Dendritic cell treated with granulocyte-macrophage colony-stimulating factor and Interleukin-4, amounts not matched to agents 40 ng/mL and 50 ng/mL, for 4 days (primary cell): ENCODE results near the gene OTX2.

ENCODE experiments used
- H3K27ac Mint-ChIP-seq: one replicate; pipeline ENCODE4 v1.8.0; 2022; ENCODE audit warnings: mild to moderate bottlenecking, mixed read lengths
- H3K27me3 Mint-ChIP-seq: one replicate; pipeline ENCODE4 v1.8.0; 2022; ENCODE audit warnings: mild to moderate bottlenecking, mixed read lengths
- H3K36me3 Mint-ChIP-seq: one replicate; pipeline ENCODE4 v1.8.0; 2022; ENCODE audit warnings: low read depth, mixed read lengths
- H3K4me1 Mint-ChIP-seq: one replicate; pipeline ENCODE4 v1.8.0; 2022; ENCODE audit warnings: low read depth, mixed read lengths
- H3K4me3 Mint-ChIP-seq: one replicate; pipeline ENCODE4 v1.8.0; 2022; ENCODE audit warnings: mild to moderate bottlenecking, moderate library complexity, mixed read lengths
- H3K9me3 Mint-ChIP-seq: one replicate; pipeline ENCODE4 v1.8.0; 2022; ENCODE audit warnings: mixed read lengths
- intact Hi-C: fragments of 100-400 bp; cut with micrococcal nuclease; formaldehyde crosslinking; loops from one replicate; pipeline ENCODE4 v1.15.0; 2022

Gene OTX2

GRCh38 chr14:56795284-56795622, 15.0 kb downstream of the OTX2 start:
- Mint-ChIP-seq H3K27me3 (peaks cover 84% of the 10 kb centered on the region), H3K9me3 (no peaks in the 10 kb centered on the region), H3K4me1 (no peaks in the 10 kb centered on the region), H3K27ac (no peak overlapping the region), H3K4me3 (no peak overlapping the region), H3K36me3 (no peaks in the 10 kb centered on the region)
- intact Hi-C loops: no loop called here

- no peak overlapping the region for H3K4me3 Mint-ChIP-seq
- peaks cover 80% of the 10 kb centered on the region for H3K27me3 Mint-ChIP-seq
- intact Hi-C loops: no loop called here
Measured at GRCh38 chr14:56794557-56795283, 15.6 kb downstream of the OTX2 start.

DNA sequence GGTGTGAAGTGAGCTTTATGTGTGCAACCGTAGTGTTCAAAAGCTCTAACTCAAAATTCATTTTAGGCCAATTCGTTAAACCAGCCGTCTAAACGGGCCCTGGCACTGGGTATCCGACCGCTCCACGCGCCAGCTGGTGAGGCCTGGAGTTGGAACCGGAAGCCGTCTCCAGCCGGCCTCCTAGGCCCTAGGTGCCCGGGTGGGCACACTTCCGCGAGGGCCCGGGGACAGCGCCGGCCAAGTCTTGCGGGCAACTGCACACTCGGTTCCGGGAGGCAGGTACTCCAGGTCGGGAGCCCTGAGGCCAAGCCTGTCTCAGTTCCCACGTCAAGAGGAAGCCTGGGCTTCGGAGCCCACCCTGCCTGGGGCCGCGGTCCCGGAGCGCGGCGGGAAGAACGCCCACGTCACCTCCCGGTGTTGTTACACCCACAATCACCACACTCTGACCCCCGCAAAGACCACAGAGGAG, 16.2 kb downstream of the OTX2 start:
- Mint-ChIP-seq H3K27me3 (peaks cover 75% of the 10 kb centered on the region), H3K36me3 (no peaks in the 10 kb centered on the region), H3K27ac (no peak overlapping the region), H3K4me3 (no peak overlapping the region), H3K9me3 (no peaks in the 10 kb centered on the region), H3K4me1 (no peaks in the 10 kb centered on the region)
- intact Hi-C loops: no loop called here

More at GRCh38 chr14:56794557-56795283, 15.6 kb downstream of the OTX2 start:
- Mint-ChIP-seq H3K36me3 (no peaks in the 10 kb centered on the region), H3K4me1 (no peaks in the 10 kb centered on the region), H3K27ac (no peak overlapping the region), H3K9me3 (no peaks in the 10 kb centered on the region)

DNA sequence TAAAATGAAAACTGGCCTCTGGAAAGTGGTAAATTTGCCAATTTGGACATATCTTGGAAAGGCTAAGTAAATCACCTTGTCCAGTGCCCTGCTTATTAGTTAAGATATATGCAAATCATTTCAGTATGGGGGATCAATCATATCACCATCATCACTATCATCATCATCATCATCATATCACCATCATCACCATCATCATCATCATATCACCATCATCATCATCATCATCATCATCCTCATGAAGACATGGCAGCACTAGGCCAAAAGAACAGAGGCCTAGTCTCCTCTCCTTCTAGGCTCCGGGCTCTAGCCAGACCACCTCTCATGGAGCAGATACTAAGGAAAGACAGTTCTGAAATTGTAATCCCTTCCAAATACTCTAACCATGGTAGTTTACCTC, 20.3 kb downstream of the OTX2 start:
- Mint-ChIP-seq H3K27me3 (peaks cover 42% of the 10 kb centered on the region), H3K9me3 (no peaks in the 10 kb centered on the region), H3K36me3 (no peaks in the 10 kb centered on the region), H3K4me3 (no peak overlapping the region), H3K4me1 (no peaks in the 10 kb centered on the region), H3K27ac (no peak overlapping the region)
- intact Hi-C loops: no loop called here

- peaks cover 19% of the 10 kb centered on the region for H3K27me3 Mint-ChIP-seq
- no peaks in the 10 kb centered on the region for H3K4me1 Mint-ChIP-seq
- H3K27ac Mint-ChIP-seq: no peak overlapping the region
- no peaks in the 10 kb centered on the region for H3K36me3 Mint-ChIP-seq
- intact Hi-C loops: no loop called here
- no peaks in the 10 kb centered on the region for H3K9me3 Mint-ChIP-seq
- H3K4me3 Mint-ChIP-seq: no peak overlapping the region
Measured at GRCh38 chr14:56787530-56787929, 22.7 kb downstream of the OTX2 start.

- intact Hi-C loops: no loop called here
- Mint-ChIP-seq H3K27ac (no peak overlapping the region), H3K9me3 (no peaks in the 10 kb centered on the region), H3K36me3 (no peaks in the 10 kb centered on the region), H3K4me3 (no peak overlapping the region), H3K4me1 (no peaks in the 10 kb centered on the region), H3K27me3 (peaks cover 5% of the 10 kb centered on the region)
Measured at GRCh38 chr14:56782711-56783110, 27.6 kb downstream of the OTX2 start.

GRCh38 chr14:56774503-56774902, 35.8 kb downstream of the OTX2 start:
- intact Hi-C loops: no loop called here
- Mint-ChIP-seq H3K4me1 (no peaks in the 10 kb centered on the region), H3K27ac (no peak overlapping the region)

DNA sequence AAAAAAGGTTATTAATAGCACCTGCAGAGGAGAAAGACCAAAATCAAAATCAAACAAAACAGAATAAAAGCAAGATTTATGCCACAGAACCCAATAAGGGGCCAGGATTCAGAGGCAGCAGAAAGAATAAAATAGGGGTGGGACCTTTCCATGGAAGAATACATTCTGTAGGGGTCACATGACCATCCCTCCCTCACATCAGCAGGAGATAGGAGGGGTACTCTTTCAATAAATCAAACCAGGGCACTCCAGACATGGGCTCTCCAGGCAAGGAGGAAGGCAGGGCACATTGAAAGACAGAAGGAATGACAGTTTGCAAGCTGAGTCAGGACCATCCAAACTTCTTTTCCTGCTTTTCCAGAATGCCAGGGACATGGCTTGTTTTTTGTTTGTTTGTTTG, 39.8 kb downstream of the OTX2 start:
- peaks cover 3% of the 10 kb centered on the region for H3K27me3 Mint-ChIP-seq
- H3K27ac Mint-ChIP-seq: no peak overlapping the region
- intact Hi-C loops: no loop called here

More at GRCh38 chr14:56774503-56774902, 35.8 kb downstream of the OTX2 start:
- Mint-ChIP-seq H3K36me3 (no peaks in the 10 kb centered on the region), H3K27me3 (peaks cover 3% of the 10 kb centered on the region), H3K9me3 (no peaks in the 10 kb centered on the region), H3K4me3 (no peak overlapping the region)

DNA sequence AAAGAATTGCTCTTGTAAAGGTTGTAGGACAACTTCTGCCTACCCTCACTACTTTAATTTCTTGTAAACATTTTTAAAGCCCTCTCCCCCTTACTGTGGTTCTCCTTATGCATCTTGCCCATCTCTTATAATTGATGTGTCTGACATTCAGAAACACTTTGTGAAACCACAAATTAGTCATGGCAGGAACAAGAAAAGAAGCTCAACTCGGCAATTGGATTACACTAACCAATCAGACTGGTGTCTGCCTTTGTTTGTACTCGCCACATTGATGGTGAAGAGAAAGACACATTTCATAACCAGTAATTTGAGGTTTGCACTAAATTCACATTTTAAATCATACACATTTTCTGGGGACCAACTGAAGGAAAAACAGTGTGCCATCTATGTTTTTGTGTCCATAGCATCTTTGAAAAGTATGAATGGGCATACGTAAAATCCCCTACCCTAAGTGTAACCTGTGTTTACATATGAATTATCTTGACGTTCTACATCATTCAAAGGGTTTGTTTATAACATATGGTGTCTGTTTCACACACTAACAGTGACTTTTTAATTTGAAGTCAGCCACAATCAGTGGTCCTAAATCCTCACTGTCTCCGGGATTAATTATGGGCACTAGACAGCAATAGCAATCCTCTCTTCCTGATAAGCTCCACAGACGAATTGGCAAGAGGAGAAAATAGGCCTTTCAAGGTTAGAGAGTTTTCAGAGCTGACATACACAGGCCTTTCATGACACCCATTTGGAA, 49.9 kb downstream of the OTX2 start:
- peaks cover 3% of the 10 kb centered on the region for H3K27me3 Mint-ChIP-seq
- intact Hi-C loops: no loop called here
- H3K36me3 Mint-ChIP-seq: no peaks in the 10 kb centered on the region

More for the DNA sequence above, 39.8 kb downstream of the OTX2 start:
- Mint-ChIP-seq H3K9me3 (no peaks in the 10 kb centered on the region), H3K4me1 (no peaks in the 10 kb centered on the region), H3K36me3 (no peaks in the 10 kb centered on the region), H3K4me3 (no peak overlapping the region)

DNA sequence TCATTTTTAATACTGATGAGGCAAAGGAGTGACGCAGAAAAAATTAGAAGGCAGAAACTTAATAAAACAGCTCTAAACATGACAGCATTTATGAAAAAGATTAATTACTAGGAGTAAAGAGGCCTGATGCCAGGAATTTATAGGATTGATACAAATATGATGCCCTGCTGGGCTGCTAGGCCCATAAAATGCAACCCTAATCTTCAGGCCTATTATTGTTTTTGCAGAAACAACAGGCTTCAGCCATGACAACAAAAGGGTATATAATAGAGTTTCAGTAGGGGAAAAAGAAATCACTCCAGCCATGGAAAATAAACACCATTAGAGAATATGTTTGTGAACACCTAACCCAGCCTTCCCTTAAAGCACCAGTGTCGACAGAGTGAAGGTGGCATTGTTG, 50.6 kb downstream of the OTX2 start:
- no peak overlapping the region for H3K27ac Mint-ChIP-seq
- no peaks in the 10 kb centered on the region for H3K9me3 Mint-ChIP-seq
- H3K4me3 Mint-ChIP-seq: no peak overlapping the region
- no peaks in the 10 kb centered on the region for H3K4me1 Mint-ChIP-seq
- H3K27me3 Mint-ChIP-seq: peaks cover 3% of the 10 kb centered on the region
- H3K36me3 Mint-ChIP-seq: no peaks in the 10 kb centered on the region
- intact Hi-C loops: no loop called here

More for the DNA sequence above, 49.9 kb downstream of the OTX2 start:
- no peak overlapping the region for H3K27ac Mint-ChIP-seq
- no peak overlapping the region for H3K4me3 Mint-ChIP-seq
- no peaks in the 10 kb centered on the region for H3K4me1 Mint-ChIP-seq
- H3K9me3 Mint-ChIP-seq: no peaks in the 10 kb centered on the region

GRCh38 chr14:56759094-56759493, 51.2 kb downstream of the OTX2 start:
- no peaks in the 10 kb centered on the region for H3K4me1 Mint-ChIP-seq
- intact Hi-C loops: no loop called here
- H3K27me3 Mint-ChIP-seq: peaks cover 3% of the 10 kb centered on the region
- no peaks in the 10 kb centered on the region for H3K36me3 Mint-ChIP-seq
- no peak overlapping the region for H3K4me3 Mint-ChIP-seq
- no peak overlapping the region for H3K27ac Mint-ChIP-seq
- H3K9me3 Mint-ChIP-seq: no peaks in the 10 kb centered on the region

- intact Hi-C loops: no loop called here
- Mint-ChIP-seq H3K9me3 (no peaks in the 10 kb centered on the region), H3K36me3 (no peaks in the 10 kb centered on the region), H3K4me3 (no peak overlapping the region), H3K27me3 (peaks cover 3% of the 10 kb centered on the region), H3K4me1 (no peaks in the 10 kb centered on the region), H3K27ac (no peak overlapping the region)
Measured at GRCh38 chr14:56754921-56755320, 55.4 kb downstream of the OTX2 start.

DNA sequence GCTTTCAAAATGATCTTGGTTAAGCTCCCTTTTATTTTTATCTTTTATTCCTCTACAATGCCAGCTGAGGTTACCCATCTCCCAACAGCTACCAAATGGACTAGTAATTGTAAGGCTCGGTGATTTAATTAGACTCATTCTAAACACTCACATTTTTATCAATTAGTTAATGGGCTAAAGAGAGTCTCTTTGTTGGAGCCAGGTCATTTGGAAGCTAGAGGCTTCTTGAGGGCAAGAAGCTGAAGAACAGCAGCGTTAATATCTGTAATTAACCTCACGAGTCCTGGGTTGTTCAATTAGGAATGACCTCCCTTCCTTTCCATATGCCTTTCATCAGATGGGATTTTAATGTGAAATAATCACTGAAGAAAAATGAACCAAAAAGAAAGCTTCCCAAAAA, 56.9 kb downstream of the OTX2 start:
- H3K4me1 Mint-ChIP-seq: no peaks in the 10 kb centered on the region
- intact Hi-C loops: no loop called here
- H3K27ac Mint-ChIP-seq: no peak overlapping the region
- no peak overlapping the region for H3K4me3 Mint-ChIP-seq
- H3K36me3 Mint-ChIP-seq: no peaks in the 10 kb centered on the region
- H3K9me3 Mint-ChIP-seq: no peaks in the 10 kb centered on the region
- H3K27me3 Mint-ChIP-seq: peaks cover 1% of the 10 kb centered on the region

GRCh38 chr14:56752428-56752827, 57.9 kb downstream of the OTX2 start:
- intact Hi-C loops: no loop called here

More at GRCh38 chr14:56752428-56752827, 57.9 kb downstream of the OTX2 start:
- no peak overlapping the region for H3K27ac Mint-ChIP-seq
- H3K9me3 Mint-ChIP-seq: no peaks in the 10 kb centered on the region
- no peak overlapping the region for H3K4me3 Mint-ChIP-seq
- H3K36me3 Mint-ChIP-seq: no peaks in the 10 kb centered on the region
- no peaks in the 10 kb centered on the region for H3K4me1 Mint-ChIP-seq
- H3K27me3 Mint-ChIP-seq: no peaks in the 10 kb centered on the region
